Measurements from ENCODE around the gene FGF6. TPM values are rescaled to one million over a fixed set of nuclear protein-coding genes. Genes with fewer than 3 reads are reported as not detected.

Gene FGF6
- total and polyA plus RNA-seq, 2 experiments from 2014 or later: not detected

DNA sequence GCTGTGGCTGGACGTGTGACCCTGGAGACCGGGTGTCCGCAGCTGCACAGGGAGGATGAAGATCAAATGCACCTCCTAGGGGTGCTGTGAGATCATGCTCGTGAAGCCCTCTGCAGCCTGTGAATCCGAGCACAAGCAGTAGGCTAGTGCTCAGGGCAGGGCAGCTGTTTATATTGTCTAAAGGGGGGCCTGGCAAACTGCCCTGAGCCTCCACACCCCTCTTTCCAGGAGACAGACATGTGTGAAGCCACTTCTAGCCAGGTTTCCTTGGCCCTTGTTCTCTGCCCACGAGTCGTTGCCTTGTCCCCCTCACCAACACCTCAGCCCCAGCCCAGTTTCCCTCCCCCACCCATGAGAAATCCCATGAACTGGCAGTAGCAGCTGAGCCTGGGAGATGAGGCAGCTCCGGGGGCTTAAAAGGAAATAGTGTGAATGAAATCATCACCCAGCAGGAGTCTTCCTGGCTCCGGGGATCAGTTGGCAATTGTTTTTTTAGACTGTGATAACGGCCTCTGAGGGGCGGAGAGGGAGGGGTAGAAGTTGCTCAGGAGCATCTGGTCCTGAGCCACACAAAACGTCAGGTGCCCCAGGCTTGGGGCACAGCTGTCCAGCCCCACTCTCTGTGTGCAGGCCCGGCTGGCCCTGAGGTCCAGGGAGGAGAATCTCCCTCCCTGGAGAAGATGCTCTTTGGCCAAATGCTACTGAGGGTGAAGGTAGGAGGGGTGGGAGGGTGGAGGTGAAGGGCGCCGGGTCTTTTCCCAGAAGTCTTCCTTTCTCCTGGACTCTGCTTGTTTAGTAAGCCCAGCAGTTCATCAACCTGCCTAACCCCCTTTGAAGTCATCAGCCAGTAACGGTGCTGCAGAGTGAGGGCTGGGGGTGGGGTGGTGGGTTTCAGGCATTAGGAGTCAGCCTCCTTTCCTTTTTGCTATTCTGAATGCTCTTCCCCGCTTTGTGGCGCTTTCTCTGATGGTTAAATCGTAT is 4.0 kb downstream of the FGF6 start:
- no peaks in the 10 kb centered on the region for H3K36me3 ChIP-seq (replicated peaks; ENCODE audit: insufficient read depth, low read depth)
- no peak for DNase-seq (ENCODE audit: low spot score)
- TF ChIP-seq EZH2 (IDR thresholded peaks at IDR 0.05; ENCODE audit: borderline replicate concordance) (no peak), CTCF (IDR thresholded peaks at IDR 0.05; ENCODE audit: poor library complexity) (no peak), EZH2phosphoT487 (IDR thresholded peaks at IDR 0.05; ENCODE audit: low read depth, severe bottlenecking, unreplicated experiment) (no peak)
- peaks cover 49% of the 10 kb centered on the region for H3K27me3 ChIP-seq
- H3K4me1 ChIP-seq (ENCODE audit: insufficient read depth): no peaks in the 10 kb centered on the region
- 20% methylated on average over 17 of the region's 19 CpGs for WGBS (ENCODE audit: low lambda C conversion rate, missing lambda C conversion rate)
- no peak overlapping the region for H3K4me2 ChIP-seq
- H3K27ac ChIP-seq: no peak overlapping the region
- H3K4me3 ChIP-seq: no peak overlapping the region
- H4K20me1 ChIP-seq (ENCODE audit: insufficient read depth, poor library complexity, severe bottlenecking): no peaks in the 10 kb centered on the region
- no peak overlapping the region for H2AFZ ChIP-seq
- H3K9me3 ChIP-seq (ENCODE audit: low read depth): no peaks in the 10 kb centered on the region
- H3K9me2 ChIP-seq (replicated peaks; ENCODE audit: insufficient read depth): no peaks in the 10 kb centered on the region
- no peaks in the 10 kb centered on the region for H3K79me2 ChIP-seq

GRCh38 chr12:4440187-4440941 is 5.3 kb downstream of the FGF6 start:
- H3K4me1 ChIP-seq (ENCODE audit: insufficient read depth): no peaks in the 10 kb centered on the region
- H3K9me2 ChIP-seq (replicated peaks; ENCODE audit: insufficient read depth): no peaks in the 10 kb centered on the region
- no peak for TF ChIP-seq EZH2phosphoT487 (IDR thresholded peaks at IDR 0.05; ENCODE audit: low read depth, severe bottlenecking, unreplicated experiment)
- TF ChIP-seq EZH2 (IDR thresholded peaks at IDR 0.05; ENCODE audit: borderline replicate concordance): no peak
- no peak for TF ChIP-seq CTCF (IDR thresholded peaks at IDR 0.05; ENCODE audit: poor library complexity)
- H3K36me3 ChIP-seq (replicated peaks; ENCODE audit: insufficient read depth, low read depth): no peaks in the 10 kb centered on the region
- H3K4me3 ChIP-seq: no peak overlapping the region
- no peak overlapping the region for H3K27ac ChIP-seq
- WGBS (ENCODE audit: low lambda C conversion rate, missing lambda C conversion rate): 74% methylated on average over 5 of the region's 5 CpGs
- H4K20me1 ChIP-seq (ENCODE audit: insufficient read depth, poor library complexity, severe bottlenecking): no peaks in the 10 kb centered on the region
- no peaks in the 10 kb centered on the region for H3K9me3 ChIP-seq (ENCODE audit: low read depth)
- no peak for DNase-seq (ENCODE audit: low spot score)
- H3K79me2 ChIP-seq: no peaks in the 10 kb centered on the region
- H3K27me3 ChIP-seq: peaks cover 49% of the 10 kb centered on the region
- no peak overlapping the region for H3K4me2 ChIP-seq
- no peak overlapping the region for H2AFZ ChIP-seq

DNA sequence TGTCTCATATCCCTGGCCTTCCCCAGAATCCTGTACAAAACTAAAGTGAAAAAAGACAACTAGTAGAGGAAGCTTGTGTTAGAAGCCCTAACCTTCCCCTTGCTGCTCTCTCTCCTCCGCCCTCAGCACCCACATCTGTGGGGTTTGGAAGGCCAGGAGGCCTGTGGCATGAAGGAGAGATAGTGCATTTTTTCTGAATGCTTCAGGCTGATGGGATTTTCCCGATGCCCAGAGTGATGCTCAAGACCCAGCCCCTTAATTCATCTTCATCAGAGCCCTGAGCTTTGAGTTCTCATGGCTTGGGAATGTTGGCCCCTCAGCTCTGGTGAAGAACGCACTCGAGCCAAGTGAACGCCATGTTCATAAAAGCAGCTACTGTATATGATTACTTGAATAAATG is 5.9 kb downstream of the FGF6 start:
- no peak overlapping the region for H3K4me2 ChIP-seq
- DNase-seq (ENCODE audit: low spot score): no peak

More for the DNA sequence above, 5.9 kb downstream of the FGF6 start:
- no peak overlapping the region for H2AFZ ChIP-seq
- H3K4me3 ChIP-seq: no peak overlapping the region
- no peaks in the 10 kb centered on the region for H3K9me3 ChIP-seq (ENCODE audit: low read depth)
- H3K4me1 ChIP-seq (ENCODE audit: insufficient read depth): no peaks in the 10 kb centered on the region
- H3K27ac ChIP-seq: no peak overlapping the region
- H3K79me2 ChIP-seq: no peaks in the 10 kb centered on the region
- no peaks in the 10 kb centered on the region for H4K20me1 ChIP-seq (ENCODE audit: insufficient read depth, poor library complexity, severe bottlenecking)
- H3K27me3 ChIP-seq: peaks cover 49% of the 10 kb centered on the region
- WGBS (ENCODE audit: low lambda C conversion rate, missing lambda C conversion rate): 94% methylated on average over 5 of the region's 5 CpGs
- H3K9me2 ChIP-seq (replicated peaks; ENCODE audit: insufficient read depth): no peaks in the 10 kb centered on the region
- TF ChIP-seq CTCF (IDR thresholded peaks at IDR 0.05; ENCODE audit: poor library complexity): no peak
- no peak for TF ChIP-seq EZH2 (IDR thresholded peaks at IDR 0.05; ENCODE audit: borderline replicate concordance)
- TF ChIP-seq EZH2phosphoT487 (IDR thresholded peaks at IDR 0.05; ENCODE audit: low read depth, severe bottlenecking, unreplicated experiment): no peak
- H3K36me3 ChIP-seq (replicated peaks; ENCODE audit: insufficient read depth, low read depth): no peaks in the 10 kb centered on the region
